ENCODE measurements around the gene KCNMA1.

The KCNMA1 gene

DNA sequence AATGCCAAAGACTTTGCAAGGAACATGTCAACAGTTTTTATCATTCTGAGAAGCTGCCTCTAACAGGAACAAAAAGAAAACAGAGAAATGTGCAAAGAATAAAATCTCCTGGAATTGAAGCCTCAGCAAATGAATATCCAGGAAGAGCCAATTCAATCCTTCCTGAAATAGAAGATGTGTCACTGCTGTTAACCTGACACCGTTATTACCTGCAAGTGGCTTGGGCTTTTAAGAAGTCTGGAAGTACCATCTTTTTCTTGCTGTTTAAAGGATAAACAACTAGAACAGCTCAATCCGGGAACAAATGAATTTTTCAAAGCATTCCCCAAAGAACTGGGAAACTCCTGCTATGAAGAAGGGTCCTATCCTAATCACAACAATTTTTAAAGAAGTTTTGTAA is 434.8 kb downstream of the KCNMA1 start:
- no peak for DNase-seq (ENCODE audit: low read depth, low spot score)
- in situ Hi-C loops (cut with HindIII; ENCODE audit: low sequenced_read_pairs): no loop called here
- TF ChIP-seq, protein P1, sequence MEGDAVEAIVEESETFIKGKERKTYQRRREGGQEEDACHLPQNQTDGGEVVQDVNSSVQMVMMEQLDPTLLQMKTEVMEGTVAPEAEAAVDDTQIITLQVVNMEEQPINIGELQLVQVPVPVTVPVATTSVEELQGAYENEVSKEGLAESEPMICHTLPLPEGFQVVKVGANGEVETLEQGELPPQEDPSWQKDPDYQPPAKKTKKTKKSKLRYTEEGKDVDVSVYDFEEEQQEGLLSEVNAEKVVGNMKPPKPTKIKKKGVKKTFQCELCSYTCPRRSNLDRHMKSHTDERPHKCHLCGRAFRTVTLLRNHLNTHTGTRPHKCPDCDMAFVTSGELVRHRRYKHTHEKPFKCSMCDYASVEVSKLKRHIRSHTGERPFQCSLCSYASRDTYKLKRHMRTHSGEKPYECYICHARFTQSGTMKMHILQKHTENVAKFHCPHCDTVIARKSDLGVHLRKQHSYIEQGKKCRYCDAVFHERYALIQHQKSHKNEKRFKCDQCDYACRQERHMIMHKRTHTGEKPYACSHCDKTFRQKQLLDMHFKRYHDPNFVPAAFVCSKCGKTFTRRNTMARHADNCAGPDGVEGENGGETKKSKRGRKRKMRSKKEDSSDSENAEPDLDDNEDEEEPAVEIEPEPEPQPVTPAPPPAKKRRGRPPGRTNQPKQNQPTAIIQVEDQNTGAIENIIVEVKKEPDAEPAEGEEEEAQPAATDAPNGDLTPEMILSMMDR (IDR thresholded peaks at IDR 0.05; ENCODE audit: low read depth, low read length): no peak
- H3K4me3 ChIP-seq (ENCODE audit: low read depth, low read length): no peak overlapping the region

DNA sequence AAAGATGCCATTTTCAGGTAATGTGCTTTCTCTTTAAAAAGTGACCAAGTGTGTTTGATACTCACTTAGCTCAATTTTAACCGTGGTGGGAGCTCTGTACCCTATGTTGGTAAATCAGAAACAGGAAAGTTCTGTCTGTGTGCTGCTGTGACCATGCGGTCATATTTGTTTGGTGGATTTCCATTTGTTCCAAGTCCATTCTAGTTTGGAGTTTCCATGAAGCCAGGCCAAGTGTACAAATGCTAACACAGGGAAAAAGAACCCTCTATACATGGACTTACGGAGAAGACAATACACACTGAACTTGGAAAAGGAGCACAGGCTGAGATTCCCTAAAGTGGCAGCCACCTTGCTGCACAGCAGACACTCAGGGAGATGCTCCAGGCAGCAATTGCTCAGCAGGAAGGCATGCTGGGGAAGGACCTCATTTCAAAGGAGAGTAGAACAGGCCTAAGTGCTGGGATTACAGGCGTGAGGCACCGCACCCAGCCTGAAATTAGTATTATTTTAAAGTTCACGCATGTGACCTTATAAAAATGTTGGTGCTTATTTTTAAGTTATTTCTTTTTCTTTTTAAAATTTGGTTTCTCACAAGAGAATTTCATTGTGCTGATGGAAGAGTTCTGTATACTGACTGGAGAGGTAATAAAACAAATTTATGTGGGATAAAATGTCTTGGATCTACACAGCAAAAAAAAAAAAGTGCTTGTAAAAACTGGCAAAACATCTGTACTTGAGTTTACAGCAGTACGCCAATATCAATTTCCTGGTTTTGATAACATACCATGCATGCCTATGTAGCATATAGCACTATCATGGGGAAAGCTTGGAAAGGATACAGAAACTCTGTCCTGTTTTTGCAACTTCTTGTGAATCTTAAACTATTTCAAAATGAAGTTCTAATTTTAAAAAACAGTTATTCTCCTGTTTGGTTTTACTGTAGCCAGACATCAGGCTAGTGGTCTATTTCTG is 436.2 kb downstream of the KCNMA1 start:
- TF ChIP-seq, protein P1 (IDR thresholded peaks at IDR 0.05; ENCODE audit: low read depth, low read length): no peak
- no peak for DNase-seq (ENCODE audit: low read depth, low spot score)
- no peak overlapping the region for H3K4me3 ChIP-seq (ENCODE audit: low read depth, low read length)
- in situ Hi-C loops (cut with HindIII; ENCODE audit: low sequenced_read_pairs): no loop called here

DNA sequence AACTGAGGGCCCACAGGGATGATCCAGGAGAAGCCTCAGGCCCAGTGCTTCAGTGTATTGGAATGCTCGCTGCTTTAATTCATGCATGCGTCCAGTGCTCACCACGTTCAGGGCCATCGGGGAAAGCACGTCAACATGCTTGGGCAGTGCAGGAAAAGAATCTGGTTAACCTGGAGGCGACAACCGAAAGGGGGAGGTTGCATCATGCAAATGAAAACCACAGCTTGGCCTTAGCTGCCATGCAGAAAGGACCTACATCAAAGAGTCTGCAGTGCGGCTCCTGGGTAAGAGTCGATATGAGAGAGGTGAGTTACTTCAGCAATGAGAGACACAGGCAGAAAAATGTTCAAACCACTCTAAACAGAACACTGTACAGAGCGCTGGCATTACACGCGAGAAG is 440.1 kb downstream of the KCNMA1 start:
- DNase-seq (ENCODE audit: low read depth, low spot score): no peak
- in situ Hi-C loops (cut with HindIII; ENCODE audit: low sequenced_read_pairs): no loop called here
- TF ChIP-seq, protein P1 (IDR thresholded peaks at IDR 0.05; ENCODE audit: low read depth, low read length): no peak
- H3K4me3 ChIP-seq (ENCODE audit: low read depth, low read length): no peak overlapping the region

DNA sequence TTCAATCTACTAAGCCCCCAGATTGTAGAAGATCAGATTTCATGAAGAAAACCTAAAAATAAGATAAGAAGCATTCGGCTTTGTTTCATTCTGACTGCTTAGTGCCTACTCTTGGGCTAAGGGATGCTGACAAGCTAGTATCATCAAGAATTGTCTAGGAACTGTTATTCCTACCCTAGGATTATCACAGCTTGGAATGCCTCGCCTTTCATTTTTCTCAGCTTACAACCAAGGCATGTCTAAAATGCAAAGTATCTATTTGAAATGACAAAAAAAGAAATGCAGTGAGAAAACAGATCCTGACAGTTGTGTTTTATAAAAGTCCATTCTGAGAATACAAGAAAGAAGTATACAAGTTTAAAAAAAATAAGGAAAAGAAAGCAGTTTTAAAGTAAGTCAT is 441.0 kb downstream of the KCNMA1 start:
- no peak overlapping the region for H3K4me3 ChIP-seq (ENCODE audit: low read depth, low read length)
- TF ChIP-seq, protein P1 (IDR thresholded peaks at IDR 0.05; ENCODE audit: low read depth, low read length): no peak
- in situ Hi-C loops (cut with HindIII; ENCODE audit: low sequenced_read_pairs): no loop called here
- no peak for DNase-seq (ENCODE audit: low read depth, low spot score)

DNA sequence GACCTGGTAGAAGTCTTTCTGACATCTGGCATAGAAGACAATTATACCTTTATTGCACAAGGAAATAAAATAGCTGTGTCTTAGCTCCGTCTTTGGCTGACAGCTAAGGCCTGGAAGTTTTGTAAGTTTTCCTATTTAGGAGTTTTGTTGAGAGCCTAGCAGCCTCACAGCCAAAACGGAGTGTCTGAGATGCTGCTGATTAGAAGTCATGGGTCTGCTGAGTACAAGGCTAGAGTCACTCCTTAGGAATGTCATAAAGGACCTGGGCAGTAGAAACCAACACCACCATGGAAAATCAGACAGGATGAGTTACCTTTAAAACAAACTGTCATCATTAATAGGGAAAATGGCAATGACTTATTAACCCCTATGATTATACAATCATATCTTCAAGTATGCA is 442.5 kb downstream of the KCNMA1 start:
- DNase-seq (ENCODE audit: low read depth, low spot score): peak; percentile 85
- in situ Hi-C loops (cut with HindIII; ENCODE audit: low sequenced_read_pairs): no loop called here

DNA sequence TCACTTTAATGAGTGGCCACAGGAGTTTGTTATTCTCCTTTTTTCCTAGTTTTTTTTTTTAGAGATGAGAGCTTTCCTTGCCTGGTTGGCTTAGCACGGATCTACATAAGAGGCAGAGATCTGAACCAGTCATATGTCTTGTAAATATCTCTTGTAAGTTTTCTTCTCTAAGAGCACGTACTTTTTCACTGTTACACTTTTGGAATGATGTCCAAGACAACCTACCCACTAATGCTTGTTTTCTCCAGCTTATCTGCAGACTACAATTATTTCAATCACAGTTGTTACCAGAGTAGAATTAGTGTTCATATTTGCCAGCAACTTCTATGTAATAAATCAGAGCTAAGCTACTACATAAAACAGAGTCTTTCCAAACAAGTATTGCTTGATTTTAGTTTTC is 444.6 kb downstream of the KCNMA1 start:
- DNase-seq (ENCODE audit: low read depth, low spot score): no peak
- no peak overlapping the region for H3K4me3 ChIP-seq (ENCODE audit: low read depth, low read length)
- TF ChIP-seq, protein P1 (IDR thresholded peaks at IDR 0.05; ENCODE audit: low read depth, low read length): no peak
- in situ Hi-C loops (cut with HindIII; ENCODE audit: low sequenced_read_pairs): no loop called here

More for the DNA sequence above, 442.5 kb downstream of the KCNMA1 start:
- H3K4me3 ChIP-seq (ENCODE audit: low read depth, low read length): no peak overlapping the region
- TF ChIP-seq, protein P1 (IDR thresholded peaks at IDR 0.05; ENCODE audit: low read depth, low read length): no peak
